Natural killer cell (primary cell): ENCODE measurements around the gene TMPRSS3. TPM values are rescaled to one million over a fixed set of nuclear protein-coding genes. Genes with fewer than 3 reads are reported as not detected.
A peak's percentile ranks its signal among the peaks of the same experiment; 100 is the strongest.

Experiments used
- ATAC-seq, 3 donors: fragments of 150-1000 bp in 2 of 3; fragments of 200-7000 bp in 1 of 3; cut with Tn5 transposase; 1 replicate in 1 of 3; 2 replicates in 2 of 3; pipeline ENCODE4 v1.10.0; 2021; ENCODE audit warnings: mild to moderate bottlenecking in 2 of 3, moderate library complexity in 2 of 3
- DNase-seq, 2 donors: peaks; one replicate each; pipeline versions ENCODE4 v3.0.0 to v3.0.0-alpha.2; 2013 to 2021; ENCODE audit warnings: mixed read lengths in 1 of 2
- H3K27ac ChIP-seq: one replicate; pipeline ENCODE4 v1.5.1; 2013; ENCODE audit warnings: mild to moderate bottlenecking, low read length
- H3K27me3 ChIP-seq: one replicate; pipeline ENCODE4 v1.6.1; 2013; ENCODE audit warnings: low read length; ENCODE audit not compliant: control insufficient read depth, insufficient read depth
- H3K36me3 ChIP-seq: one replicate; pipeline ENCODE4 v1.6.1; 2013; ENCODE audit warnings: low read length; ENCODE audit not compliant: control insufficient read depth, insufficient read depth
- H3K4me1 ChIP-seq: one replicate; pipeline ENCODE4 v1.6.1; 2013; ENCODE audit warnings: low read length; ENCODE audit not compliant: control insufficient read depth, insufficient read depth
- H3K4me3 ChIP-seq: one replicate; pipeline ENCODE4 v1.5.1; 2013; ENCODE audit warnings: low read length
- H3K9me3 ChIP-seq: one replicate; pipeline ENCODE4 v1.6.1; 2013; ENCODE audit warnings: low read length; ENCODE audit not compliant: control insufficient read depth, insufficient read depth
- H3K27ac Mint-ChIP-seq, 2 donors: one replicate each; pipeline ENCODE4 v1.8.0; 2022; ENCODE audit warnings: mild to moderate bottlenecking in 2 of 2, mixed read lengths in 2 of 2, moderate library complexity in 1 of 2
- H3K27me3 Mint-ChIP-seq, 2 donors: one replicate each; pipeline ENCODE4 v1.8.0; 2022; ENCODE audit warnings: low read depth in 2 of 2, mixed read lengths in 2 of 2
- H3K36me3 Mint-ChIP-seq: one replicate; pipeline ENCODE4 v1.8.0; 2022; ENCODE audit warnings: mixed read lengths
- H3K4me1 Mint-ChIP-seq, 2 donors: one replicate each; pipeline ENCODE4 v1.8.0; 2022; ENCODE audit warnings: mixed read lengths in 2 of 2
- H3K4me3 Mint-ChIP-seq: one replicate; pipeline ENCODE4 v1.8.0; 2022; ENCODE audit warnings: mild to moderate bottlenecking, moderate library complexity, mixed read lengths
- H3K9me3 Mint-ChIP-seq, 2 donors: one replicate each; pipeline ENCODE4 v1.8.0; 2022; ENCODE audit warnings: mixed read lengths in 2 of 2
- CTCF ChIP-seq: fragments of 200-600 bp; IDR thresholded peaks from one replicate; pipeline ENCODE4 v1.8.0; 2022; ENCODE audit warnings: antibody characterized with exemption
- WGBS: methylation state at CpG from one replicate; pipeline ENCODE4 v1.1.7; 2013; ENCODE audit warnings: missing lambda C conversion rate; ENCODE audit not compliant: insufficient coverage; 5-methylcytosine and 5-hydroxymethylcytosine counted together
- intact Hi-C: fragments of 100-400 bp; cut with micrococcal nuclease; formaldehyde crosslinking; loops from one replicate; pipeline ENCODE4 v1.14.2; 2022
- total RNA-seq, 4 donors: library from RNA; stranded (reverse); fragments of 120-200 nt in 1 of 4; gene quantifications; one replicate each; pipeline versions ENCODE4 v1.2.3 to v1.2.4, GENCODE V29; 2013 to 2022

Gene TMPRSS3
- total RNA-seq, 3 donors from 2014 or later (not counting 1 experiment from before 2014, with no cell fraction given) = 0.25 TPM; not detected in 2

- Mint-ChIP-seq H3K4me1 (peaks cover 39 to 44% of the 10 kb centered on the region in 2 donors), H3K36me3 (no peaks in the 10 kb centered on the region), H3K9me3 (no peaks in the 10 kb centered on the region), H3K27me3 (peaks cover 38 to 52% of the 10 kb centered on the region in 2 donors), H3K4me3 (no peak overlapping the region), H3K27ac (no peak overlapping the region)
- Histone ChIP-seq H3K27ac (no peak overlapping the region), H3K4me1 (peaks cover 51% of the 10 kb centered on the region), H3K36me3 (peaks cover 3% of the 10 kb centered on the region), H3K4me3 (no peak overlapping the region), H3K27me3 (peaks cover 23% of the 10 kb centered on the region), H3K9me3 (peaks cover 5% of the 10 kb centered on the region)
- DNase-seq = no peak
- intact Hi-C loops = no loop called here
- 65% methylated on average over 2 of the region's 4 CpGs for WGBS
- no peak for TF ChIP-seq CTCF
- no peak for ATAC-seq
Observed at GRCh38 chr21:42418886-42419285, 23.0 kb upstream of the TMPRSS3 start.

- no peak overlapping the region for H3K27ac Mint-ChIP-seq
- no peak for TF ChIP-seq CTCF
- H3K9me3 Mint-ChIP-seq = no peaks in the 10 kb centered on the region
- H3K4me3 Mint-ChIP-seq = no peak overlapping the region
- peaks cover 3% of the 10 kb centered on the region for H3K36me3 ChIP-seq
- 39% methylated on average over 6 of the region's 6 CpGs for WGBS
- peaks cover 23% of the 10 kb centered on the region for H3K27me3 ChIP-seq
- peaks cover 38% of the 10 kb centered on the region for H3K4me1 ChIP-seq
- no peak overlapping the region for H3K27ac ChIP-seq
- peaks cover 5% of the 10 kb centered on the region for H3K9me3 ChIP-seq
- DNase-seq (peak in 1 of 2 donors; percentile 80), ATAC-seq (peak; percentile 49 to 60 (median 51))
- H3K4me1 Mint-ChIP-seq = peaks cover 26 to 31% of the 10 kb centered on the region in 2 donors
- H3K27me3 Mint-ChIP-seq = peaks cover 38 to 54% of the 10 kb centered on the region in 2 donors
- intact Hi-C loops = no loop called here
- H3K4me3 ChIP-seq = no peak overlapping the region
- H3K36me3 Mint-ChIP-seq = no peaks in the 10 kb centered on the region
Observed at GRCh38 chr21:42417533-42417932, 21.7 kb upstream of the TMPRSS3 start.

GRCh38 chr21:42414928-42415769 is 19.3 kb upstream of the TMPRSS3 start:
- Histone ChIP-seq H3K36me3 (peaks cover 3% of the 10 kb centered on the region), H3K9me3 (no peaks in the 10 kb centered on the region), H3K27ac (peak overlapping the region; percentile 41), H3K4me1 (peaks cover 26% of the 10 kb centered on the region), H3K27me3 (peaks cover 9% of the 10 kb centered on the region), H3K4me3 (no peak overlapping the region)
- Mint-ChIP-seq H3K27me3 (peaks cover 19 to 42% of the 10 kb centered on the region in 2 donors), H3K27ac (peak overlapping the region; percentile 54 to 85), H3K9me3 (no peaks in the 10 kb centered on the region), H3K4me1 (peaks cover 10% of the 10 kb centered on the region in 2 donors), H3K4me3 (no peak overlapping the region), H3K36me3 (no peaks in the 10 kb centered on the region)
- DNase-seq = peak; percentile 57 to 98
- 47% methylated on average over 27 of the region's 27 CpGs for WGBS
- intact Hi-C loops = loop anchor here (1.0 kb wide), 1 partner anchor 10 kb away; no protein-coding TSS in a partner anchor
- ATAC-seq = peak; percentile 85 to 91 (median 89)
- TF ChIP-seq CTCF = no peak
